ENCODE results near the gene LIPF.

Gene LIPF

GRCh38 chr10:88676283-88677060 is 12.2 kb downstream of the LIPF start:
- DNase-seq: no peak

- no peak for DNase-seq
Observed at GRCh38 chr10:88680958-88681357, 16.7 kb downstream of the LIPF start.

GRCh38 chr10:88682491-88682890 is 18.2 kb downstream of the LIPF start:
- no peak for DNase-seq

GRCh38 chr10:88687853-88688467 is 23.7 kb downstream of the LIPF start:
- DNase-seq: peak in 2 of 3 experiments; percentile 2 to 37

- no peak for DNase-seq
Observed at GRCh38 chr10:88689366-88689765, 25.1 kb downstream of the LIPF start.

- peak in 1 of 3 experiments; percentile 32 for DNase-seq
Observed at GRCh38 chr10:88693392-88694020, 29.3 kb downstream of the LIPF start.

GRCh38 chr10:88702848-88703597 is 38.8 kb downstream of the LIPF start:
- peak; percentile 21 to 86 (median 53) for DNase-seq

- no peak for DNase-seq
Observed at GRCh38 chr10:88705958-88706357, 41.7 kb downstream of the LIPF start, which contains the start of gene LIPK. Gene LIPK (plus strand): TSS chr10:88706249. CDS start chr10:88724544, 18,295 bp downstream.

- peak in 1 of 3 experiments; percentile 6 for DNase-seq
Observed at GRCh38 chr10:88707429-88708155, 43.4 kb downstream of the LIPF start.

GRCh38 chr10:88709361-88709760 is 45.1 kb downstream of the LIPF start:
- DNase-seq: peak in 1 of 3 experiments; percentile 1

GRCh38 chr10:88715517-88715916 is 51.3 kb downstream of the LIPF start:
- no peak for DNase-seq

- DNase-seq: no peak
Observed at GRCh38 chr10:88721392-88721791, 57.1 kb downstream of the LIPF start.

- DNase-seq: peak in 2 of 3 experiments; percentile 2 to 26
Observed at GRCh38 chr10:88725798-88726197, 61.6 kb downstream of the LIPF start.

- DNase-seq: no peak
Observed at GRCh38 chr10:88728107-88728763, 64.0 kb downstream of the LIPF start.
